Measurements from ENCODE around the gene ARGLU1. TPM values are rescaled to one million over a fixed set of nuclear protein-coding genes. Genes with fewer than 3 reads are reported as not detected.

ARGLU1 gene
- total and polyA plus RNA-seq, 9 of the 15 experiments (the other 6 are each of a cell fraction or from before 2014, with no cell fraction given) = 19.3 to 99.9 (median 49.3) TPM

- no peak for DNase-seq (ENCODE audit: extremely low read depth in 1 of 4, low spot score in 3 of 4)
Observed at GRCh38 chr13:106498158-106498557, 69.8 kb downstream of the ARGLU1 start.

DNA sequence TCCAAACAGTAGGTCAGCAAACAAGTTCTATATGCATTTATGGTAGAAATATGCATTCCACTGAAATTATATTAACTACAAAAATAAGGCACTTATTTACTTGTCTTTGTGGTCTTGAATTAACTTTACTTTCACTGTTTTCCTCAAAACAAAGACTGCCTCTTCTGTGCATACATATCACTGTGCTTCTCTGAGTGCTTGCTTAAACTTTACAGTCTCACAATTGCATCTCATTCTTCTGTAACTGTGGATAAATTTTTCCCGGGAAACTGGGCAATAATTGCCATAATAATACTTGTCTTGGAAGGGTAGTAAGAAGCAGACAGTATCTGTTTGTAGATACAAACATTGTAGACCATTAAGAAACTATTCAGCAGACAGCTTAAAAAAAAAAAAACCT is 70.9 kb downstream of the ARGLU1 start:
- no peak for FAIRE-seq
- Histone ChIP-seq H3K4me1 (replicated peaks in 1 of 2; ENCODE audit: control insufficient read depth in 2 of 2, insufficient read depth in 2 of 2, low read length in 2 of 2) (no peaks in the 10 kb centered on the region; a peak in 1 of 5 replicates), H3K9me1 (ENCODE audit: control insufficient read depth, insufficient read depth, low read length) (no peaks in the 10 kb centered on the region), H3K79me2 (ENCODE audit: control insufficient read depth, insufficient read depth, low read length) (no peaks in the 10 kb centered on the region), H3K4me2 (ENCODE audit: insufficient read depth, low read length) (no peak overlapping the region), H2AFZ (ENCODE audit: low read depth, low read length) (no peak overlapping the region), H4K20me1 (replicated peaks; ENCODE audit: control insufficient read depth, insufficient read depth, low read length) (no peaks in the 10 kb centered on the region), H3K9me3 (replicated peaks; ENCODE audit: control insufficient read depth, insufficient read depth, low read depth, low read length) (no peaks in the 10 kb centered on the region), H3K4me3 (no peak overlapping the region), H3K9ac (ENCODE audit: insufficient read depth in 1 of 2, low read depth in 2 of 2, low read length in 2 of 2) (no peak overlapping the region), H3K27ac (ENCODE audit: extremely low read depth, low read depth, low read length) (no peak overlapping the region), H3K36me3 (ENCODE audit: control insufficient read depth, insufficient read depth, low read length) (no peaks in the 10 kb centered on the region), H3K27me3 (ENCODE audit: control insufficient read depth in 2 of 2, insufficient read depth in 2 of 2, low read length in 2 of 2) (peaks cover 0 to 10% of the 10 kb centered on the region in 2 experiments; a peak in 1 of 5 replicates)
- ATAC-seq = no peak
- WGBS (ENCODE audit: insufficient coverage, low coverage, missing lambda C conversion rate) = 0% methylated on average over 1 of the region's 1 CpG
- CTCF ChIA-PET (ENCODE audit: low intra/inter-chr PET ratio) = no interaction called here
- in situ Hi-C loops (cut with MboI) (no loop called here), intact Hi-C loops (cut with micrococcal nuclease) (no loop called here)
- TF ChIP-seq ZNF354B (CRISPR knock-in tag; IDR thresholded peaks at IDR 0.05) (no peak), XRCC3 (IDR thresholded peaks at IDR 0.05) (no peak), EHMT2 (IDR thresholded peaks at IDR 0.05) (no peak), NFE2L1 (tag; IDR thresholded peaks at IDR 0.05; ENCODE audit: borderline replicate concordance, low read depth) (no peak), CXXC5 (CRISPR knock-in tag; IDR thresholded peaks at IDR 0.05) (no peak), ZNF76 (CRISPR knock-in tag; IDR thresholded peaks at IDR 0.05; ENCODE audit: borderline replicate concordance) (no peak), KDM4B (IDR thresholded peaks at IDR 0.05; ENCODE audit: borderline replicate concordance in 2 of 2, low read depth in 1 of 2) (no peak), PML (IDR thresholded peaks at IDR 0.05; ENCODE audit: low read length) (no peak), NR3C1 (CRISPR knock-in tag; IDR thresholded peaks at IDR 0.05) (no peak)
- TF ChIP-seq, protein P1, sequence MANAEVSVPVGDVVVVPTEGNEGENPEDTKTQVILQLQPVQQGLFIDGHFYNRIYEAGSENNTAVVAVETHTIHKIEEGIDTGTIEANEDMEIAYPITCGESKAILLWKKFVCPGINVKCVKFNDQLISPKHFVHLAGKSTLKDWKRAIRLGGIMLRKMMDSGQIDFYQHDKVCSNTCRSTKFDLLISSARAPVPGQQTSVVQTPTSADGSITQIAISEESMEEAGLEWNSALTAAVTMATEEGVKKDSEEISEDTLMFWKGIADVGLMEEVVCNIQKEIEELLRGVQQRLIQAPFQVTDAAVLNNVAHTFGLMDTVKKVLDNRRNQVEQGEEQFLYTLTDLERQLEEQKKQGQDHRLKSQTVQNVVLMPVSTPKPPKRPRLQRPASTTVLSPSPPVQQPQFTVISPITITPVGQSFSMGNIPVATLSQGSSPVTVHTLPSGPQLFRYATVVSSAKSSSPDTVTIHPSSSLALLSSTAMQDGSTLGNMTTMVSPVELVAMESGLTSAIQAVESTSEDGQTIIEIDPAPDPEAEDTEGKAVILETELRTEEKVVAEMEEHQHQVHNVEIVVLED (CRISPR knock-in tag; IDR thresholded peaks at IDR 0.05) = no peak
- POLR2A ChIA-PET = no interaction called here
- no TSS peak for BruUV-seq (replicated peaks)
- DNase-seq (ENCODE audit: extremely low read depth in 1 of 4, low spot score in 3 of 4) = no peak

More at GRCh38 chr13:106498158-106498557, 69.8 kb downstream of the ARGLU1 start:
- no peak overlapping the region for H2AFZ ChIP-seq (ENCODE audit: low read depth, low read length)
- H3K4me3 ChIP-seq = no peak overlapping the region
- TF ChIP-seq TCF7L2 (IDR thresholded peaks at IDR 0.05; ENCODE audit: low read depth, low read length) (no peak), ZNF707 (CRISPR knock-in tag; conservative IDR thresholded peaks at IDR 0.05) (no peak)
- no peaks in the 10 kb centered on the region for H3K9me1 ChIP-seq (ENCODE audit: control insufficient read depth, insufficient read depth, low read length)
- ChIA-PET CTCF (ENCODE audit: low intra/inter-chr PET ratio) (no interaction called here), POLR2A (no interaction called here)
- in situ Hi-C loops (cut with MboI) = no loop called here
- no peaks in the 10 kb centered on the region for H3K9me3 ChIP-seq (replicated peaks; ENCODE audit: control insufficient read depth, insufficient read depth, low read depth, low read length)
- H3K4me2 ChIP-seq (ENCODE audit: insufficient read depth, low read length) = no peak overlapping the region
- ATAC-seq (no peak), FAIRE-seq (no peak)
- H3K27me3 ChIP-seq (ENCODE audit: control insufficient read depth in 2 of 2, insufficient read depth in 2 of 2, low read length in 2 of 2) = 0 out of 5 replicates have a peak, but pooled peaks cover 0 to under 1% of the 10 kb centered on the region in 2 experiments
- no TSS peak for BruUV-seq (replicated peaks)
- no peak overlapping the region for H3K27ac ChIP-seq (ENCODE audit: extremely low read depth, low read depth, low read length)
- H3K4me1 ChIP-seq (replicated peaks in 1 of 2; ENCODE audit: control insufficient read depth in 2 of 2, insufficient read depth in 2 of 2, low read length in 2 of 2) = no peaks in the 10 kb centered on the region; a peak in 1 of 5 replicates
- WGBS (ENCODE audit: insufficient coverage, low coverage, missing lambda C conversion rate) = 5% methylated on average over 3 of the region's 3 CpGs
- H3K79me2 ChIP-seq (ENCODE audit: control insufficient read depth, insufficient read depth, low read length) = no peaks in the 10 kb centered on the region
- no peaks in the 10 kb centered on the region for H4K20me1 ChIP-seq (replicated peaks; ENCODE audit: control insufficient read depth, insufficient read depth, low read length)
- intact Hi-C loops (cut with micrococcal nuclease) = no loop called here
- H3K9ac ChIP-seq (ENCODE audit: insufficient read depth in 1 of 2, low read depth in 2 of 2, low read length in 2 of 2) = no peak overlapping the region
- no peaks in the 10 kb centered on the region for H3K36me3 ChIP-seq (ENCODE audit: control insufficient read depth, insufficient read depth, low read length)
